ENCODE results near the gene ARGFX. TPM values are rescaled to one million over a fixed set of nuclear protein-coding genes. Genes with fewer than 3 reads are reported as not detected.

Gene ARGFX
- polyA plus RNA-seq (not detected in 3 replicates), polyA minus RNA-seq (not detected in 3 replicates)
- not detected for polyA plus RNA-seq (2011; ENCODE audit: low read depth)
- not detected in 2 replicates for polyA plus RNA-seq (2011; cell fraction: cytosol; rRNA removed)
- polyA plus RNA-seq (2011; cell fraction: nucleus; rRNA removed), result not detected in 2 replicates
- polyA plus RNA-seq (2012; ENCODE audit: low replicate concordance), result not detected in 2 replicates
- not detected for polyA minus RNA-seq (2011; cell fraction: cytosol; rRNA and poly(A)+ RNA removed)
- not detected in 2 replicates for polyA minus RNA-seq (2011; cell fraction: nucleus; rRNA and poly(A)+ RNA removed)

DNA sequence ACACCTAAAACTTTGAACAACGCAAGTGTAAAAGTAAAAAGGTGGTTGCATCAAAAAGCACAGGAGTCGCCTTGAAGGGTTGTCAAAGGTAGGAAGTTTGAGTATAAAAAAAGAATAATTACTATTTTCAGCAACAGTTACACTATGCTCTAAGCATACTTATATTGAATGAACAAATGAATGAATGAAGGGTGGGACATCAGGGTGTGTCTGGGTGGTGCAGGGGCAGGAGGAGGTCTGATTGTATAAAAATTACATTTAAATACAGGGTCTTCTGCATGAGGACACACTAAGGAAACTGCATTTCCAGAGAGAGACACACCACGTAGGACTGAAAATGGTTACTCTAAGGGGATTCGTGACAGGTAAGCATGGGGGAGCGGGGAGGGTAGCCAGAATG is at the start of gene ARGFX:
Gene ARGFX, plus strand, starts transcription at position 301 of the 400 bp plus-strand sequence. CDS start 2,765 bp downstream, outside the sequence.
- H3K36me3 ChIP-seq (ENCODE audit: control insufficient read depth in 2 of 2, extremely low read depth in 1 of 2, insufficient read depth in 2 of 2, low read length in 2 of 2), result no peaks in the 10 kb centered on the region
- no peak within 1 kb of the TSS for H3K4me2 ChIP-seq (ENCODE audit: control insufficient read depth, extremely low read depth, insufficient read depth, low read depth, low read length)
- TF ChIP-seq EZH2 (IDR thresholded peaks at IDR 0.05; ENCODE audit: low read length), result no peak
- TF ChIP-seq CTCF (optimal IDR thresholded peaks at IDR 0.05 in 1 of 3, IDR thresholded peaks at IDR 0.05 in 1 of 3, conservative IDR thresholded peaks at IDR 0.05 in 1 of 3; ENCODE audit: extremely low read depth in 1 of 3, insufficient read depth in 2 of 3, low read length in 3 of 3), result no peak
- FAIRE-seq (no peak), DNase-seq (ENCODE audit: low read depth, low spot score) (no peak)
- H3K27ac ChIP-seq (ENCODE audit: control insufficient read depth, insufficient read depth, low read length), result no peak within 1 kb of the TSS
- H3K9ac ChIP-seq (ENCODE audit: control insufficient read depth, extremely low read depth, insufficient read depth, low read length), result no peak within 1 kb of the TSS
- H3K4me1 ChIP-seq (ENCODE audit: control insufficient read depth, extremely low read depth, insufficient read depth, low read length), result no peaks in the 10 kb centered on the region
- dilution Hi-C loops (cut with MboI; ENCODE audit: extremely low pct_ligation_motif_present, low sequenced_read_pairs), result no loop called here
- no peaks in the 10 kb centered on the region for H4K20me1 ChIP-seq (ENCODE audit: control insufficient read depth, extremely low read depth, insufficient read depth, low read length)
- H3K4me3 ChIP-seq (ENCODE audit: control insufficient read depth in 2 of 3, extremely low read depth in 1 of 3, insufficient read depth in 2 of 3, low read depth in 1 of 3, low read length in 3 of 3), result no peak within 1 kb of the TSS
- H3K9me1 ChIP-seq (ENCODE audit: control insufficient read depth, extremely low read depth, insufficient read depth, low read length), result no peaks in the 10 kb centered on the region
- H2AFZ ChIP-seq (ENCODE audit: control insufficient read depth, low read length), result no peak within 1 kb of the TSS
- no peaks in the 10 kb centered on the region for H3K79me2 ChIP-seq (ENCODE audit: control insufficient read depth, insufficient read depth, low read length)
- no peaks in the 10 kb centered on the region for H3K9me3 ChIP-seq (ENCODE audit: control insufficient read depth, low read depth, low read length)
- H3K27me3 ChIP-seq (ENCODE audit: control insufficient read depth, extremely low read depth, insufficient read depth, low read length), result no peaks in the 10 kb centered on the region

DNA sequence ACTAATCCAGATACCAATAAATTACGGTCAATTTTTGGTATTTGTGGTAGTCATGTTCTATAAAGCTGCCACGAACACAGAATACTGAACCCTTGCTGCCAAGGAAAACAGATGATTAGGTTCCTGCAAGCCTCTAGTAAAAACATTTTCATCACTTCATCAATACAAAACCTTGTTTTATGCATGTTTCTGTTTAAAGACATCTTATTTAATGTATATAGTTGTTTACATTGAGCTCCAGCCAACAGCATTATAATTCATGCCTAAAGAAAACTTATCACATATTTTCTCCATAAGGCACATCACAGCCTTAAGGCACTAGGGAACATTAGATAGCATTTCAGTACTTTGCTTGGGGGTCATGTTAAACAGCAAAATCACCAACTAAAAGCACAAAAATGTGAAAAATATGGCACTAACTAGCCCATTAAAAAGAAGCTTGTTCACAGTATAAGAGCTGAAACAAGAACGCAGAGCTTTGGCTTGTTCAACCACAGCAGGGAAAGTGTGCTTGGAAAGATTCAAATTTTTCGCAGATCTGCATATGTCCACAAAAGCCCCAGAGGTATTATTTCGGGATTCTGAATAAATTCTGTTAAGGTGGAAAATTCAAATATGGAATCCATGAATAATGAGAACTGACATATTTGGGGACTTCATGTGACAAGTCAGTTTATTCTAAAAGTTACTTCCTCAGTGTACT is 49.6 kb upstream of the ARGFX start:
- dilution Hi-C loops (cut with MboI; ENCODE audit: extremely low pct_ligation_motif_present, low sequenced_read_pairs), result no loop called here

More for the DNA sequence above, 49.6 kb upstream of the ARGFX start:
- H3K4me1 ChIP-seq (ENCODE audit: control insufficient read depth, extremely low read depth, insufficient read depth, low read length), result no peaks in the 10 kb centered on the region
- no peak overlapping the region for H3K9ac ChIP-seq (ENCODE audit: control insufficient read depth, extremely low read depth, insufficient read depth, low read length)
- H3K27ac ChIP-seq (ENCODE audit: control insufficient read depth, insufficient read depth, low read length), result no peak overlapping the region
- H3K27me3 ChIP-seq (ENCODE audit: control insufficient read depth, extremely low read depth, insufficient read depth, low read length), result no peaks in the 10 kb centered on the region
- H3K36me3 ChIP-seq (ENCODE audit: control insufficient read depth in 2 of 2, extremely low read depth in 1 of 2, insufficient read depth in 2 of 2, low read length in 2 of 2), result peaks cover 0 to 3% of the 10 kb centered on the region in 2 experiments
- H4K20me1 ChIP-seq (ENCODE audit: control insufficient read depth, extremely low read depth, insufficient read depth, low read length), result no peaks in the 10 kb centered on the region
- peak; percentile 29 for FAIRE-seq
- no peaks in the 10 kb centered on the region for H3K9me1 ChIP-seq (ENCODE audit: control insufficient read depth, extremely low read depth, insufficient read depth, low read length)
- no peak for DNase-seq (ENCODE audit: low read depth, low spot score)
- no peak overlapping the region for H3K4me2 ChIP-seq (ENCODE audit: control insufficient read depth, extremely low read depth, insufficient read depth, low read depth, low read length)
- no peaks in the 10 kb centered on the region for H3K9me3 ChIP-seq (ENCODE audit: control insufficient read depth, low read depth, low read length)
- H2AFZ ChIP-seq (ENCODE audit: control insufficient read depth, low read length), result no peak overlapping the region
- TF ChIP-seq CTCF (optimal IDR thresholded peaks at IDR 0.05 in 1 of 3, IDR thresholded peaks at IDR 0.05 in 1 of 3, conservative IDR thresholded peaks at IDR 0.05 in 1 of 3; ENCODE audit: extremely low read depth in 1 of 3, insufficient read depth in 2 of 3, low read length in 3 of 3) (no peak), EZH2 (IDR thresholded peaks at IDR 0.05; ENCODE audit: low read length) (no peak)
- peaks cover 5% of the 10 kb centered on the region for H3K79me2 ChIP-seq (ENCODE audit: control insufficient read depth, insufficient read depth, low read length)
- H3K4me3 ChIP-seq (ENCODE audit: control insufficient read depth in 2 of 3, extremely low read depth in 1 of 3, insufficient read depth in 2 of 3, low read depth in 1 of 3, low read length in 3 of 3), result no peak overlapping the region

Measured in keratinocyte (primary cell).